ENCODE measurements around the gene KCTD14. TPM values are rescaled to one million over a fixed set of nuclear protein-coding genes. Genes with fewer than 3 reads are reported as not detected.

Gene KCTD14
- total RNA-seq, 1 donor: 0.36 TPM

DNA sequence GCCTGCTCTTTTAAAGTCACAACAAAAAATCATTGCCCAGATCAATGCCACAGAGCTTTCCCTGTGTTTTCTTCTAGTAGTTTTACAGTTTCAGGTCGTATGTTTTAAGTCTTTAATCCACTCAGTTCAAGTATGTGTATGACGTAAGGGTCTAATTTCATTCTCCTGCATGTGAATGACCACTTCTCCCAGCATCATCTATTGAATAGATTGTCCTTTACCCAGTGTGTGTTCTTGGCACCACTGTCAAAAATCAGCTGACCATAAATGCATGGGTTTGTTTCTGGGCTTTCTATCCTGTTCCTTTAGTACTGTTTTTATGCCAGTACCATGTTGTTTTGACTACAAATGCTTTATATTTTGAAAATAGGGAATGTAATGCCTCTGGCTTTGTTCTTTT is 56.7 kb downstream of the KCTD14 start:
- Histone ChIP-seq H3K36me3 (ENCODE audit: insufficient read depth, low read length) (peaks cover 3% of the 10 kb centered on the region), H3K79me2 (ENCODE audit: insufficient read depth, low read length) (no peaks in the 10 kb centered on the region), H2AFZ (ENCODE audit: low read length) (no peak overlapping the region), H3K4me2 (ENCODE audit: insufficient read depth, low read length) (no peak overlapping the region), H3K4me3 (ENCODE audit: insufficient read depth, low read length) (no peak overlapping the region), H3K9me3 (ENCODE audit: low read depth, low read length) (no peaks in the 10 kb centered on the region), H3K4me1 (ENCODE audit: insufficient read depth, low read length) (no peaks in the 10 kb centered on the region), H3K27me3 (ENCODE audit: insufficient read depth, low read length) (no peaks in the 10 kb centered on the region), H3K27ac (ENCODE audit: low read depth, low read length) (no peak overlapping the region), H4K20me1 (ENCODE audit: insufficient read depth, low read length) (no peaks in the 10 kb centered on the region)
- DNase-seq (ENCODE audit: insufficient read length, low spot score, missing footprints): no peak
- no peak for TF ChIP-seq CTCF (IDR thresholded peaks at IDR 0.05; ENCODE audit: extremely low read depth, low read depth, low read length)

Other genes with a start within 250 kb of the KCTD14 start
- 36.9 and 41.8 TPM in 2 replicates for gene RSF1, start 202.6 kb downstream of the KCTD14 start, total RNA-seq
- 14.8 and 15.6 TPM in 2 replicates for gene AAMDC, start 202.1 kb downstream of the KCTD14 start, total RNA-seq
- gene INTS4, start 28.6 kb downstream of the KCTD14 start, total RNA-seq: 35.8 and 43.6 TPM in 2 replicates
- not detected in 2 replicates for gene THRSP, start 40.6 kb upstream of the KCTD14 start, total RNA-seq
- 98.1 and 115 TPM in 2 replicates for gene NDUFC2, start 56.6 kb upstream of the KCTD14 start, total RNA-seq
- gene ALG8, start 116.3 kb upstream of the KCTD14 start, total RNA-seq: 38.4 and 46.6 TPM in 2 replicates
- gene KCTD21, start 165.3 kb upstream of the KCTD14 start, total RNA-seq: 14.5 and 15.0 TPM in 2 replicates
- gene USP35, start 165.6 kb upstream of the KCTD14 start, total RNA-seq: 21.4 and 26.2 TPM in 2 replicates